HepG2 (cell line): ENCODE data around the gene ZSCAN31. TPM values are rescaled to one million over a fixed set of nuclear protein-coding genes. Genes with fewer than 3 reads are reported as not detected.

ENCODE experiments used
- FOXC1 ChIP-seq: sonication (generic); formaldehyde crosslinking; IDR thresholded peaks from 2 replicates; pipeline ENCODE4 v1.8.0; 2022; ENCODE audit warnings: mild to moderate bottlenecking, missing genetic modification reagents, borderline replicate concordance
- GATAD2A ChIP-seq: IDR thresholded peaks from 2 replicates; pipeline ENCODE4 v1.6.1; 2016
- HDAC2 ChIP-seq: sonication (generic); formaldehyde crosslinking; IDR thresholded peaks from 2 replicates; pipeline ENCODE4 v1.4.0; 2020; ENCODE audit warnings: missing genetic modification reagents
- ISL2 ChIP-seq: sonication (generic); formaldehyde crosslinking; IDR thresholded peaks from 2 replicates; pipeline ENCODE4 v1.5.0; 2020; ENCODE audit warnings: missing genetic modification reagents
- KDM1A ChIP-seq: IDR thresholded peaks from 2 replicates; pipeline ENCODE4 v1.6.1; 2016; ENCODE audit warnings: missing compliant biosample characterization
- SOX5 ChIP-seq: IDR thresholded peaks from 2 replicates; pipeline ENCODE4 v1.6.1; 2016; ENCODE audit warnings: borderline replicate concordance
- SP4 ChIP-seq: sonication (generic); formaldehyde crosslinking; IDR thresholded peaks from 2 replicates; pipeline ENCODE4 v1.8.1; 2023; ENCODE audit warnings: mild to moderate bottlenecking, missing genetic modification reagents
- SPEN ChIP-seq: sonication (generic); formaldehyde crosslinking; IDR thresholded peaks from 2 replicates; pipeline ENCODE4 v1.5.1; 2020; ENCODE audit warnings: low read depth, mild to moderate bottlenecking, missing genetic modification reagents
- YEATS2 ChIP-seq: sonication (generic); formaldehyde crosslinking; IDR thresholded peaks from 2 replicates; pipeline ENCODE4 v1.4.0; 2020; ENCODE audit warnings: missing genetic modification reagents, borderline replicate concordance
- ZNF142 ChIP-seq: sonication (generic); formaldehyde crosslinking; IDR thresholded peaks from 2 replicates; pipeline ENCODE4 v1.4.0; 2020; ENCODE audit warnings: missing genetic modification reagents
- ZNF550 ChIP-seq: sonication (generic); formaldehyde crosslinking; IDR thresholded peaks from 2 replicates; pipeline ENCODE4 v1.4.0; 2020; ENCODE audit warnings: mild to moderate bottlenecking, missing genetic modification reagents, borderline replicate concordance
- ZNF558 ChIP-seq: sonication (generic); formaldehyde crosslinking; IDR thresholded peaks from 2 replicates; pipeline ENCODE4 v1.9.0; 2022; ENCODE audit warnings: mild to moderate bottlenecking, missing genetic modification reagents, borderline replicate concordance
- ZNF607 ChIP-seq: sonication (generic); formaldehyde crosslinking; IDR thresholded peaks from 2 replicates; pipeline ENCODE4 v1.5.1; 2020; ENCODE audit warnings: missing genetic modification reagents, mild to moderate bottlenecking, borderline replicate concordance
- ZNF746 ChIP-seq: sonication (generic); formaldehyde crosslinking; IDR thresholded peaks from 2 replicates; pipeline ENCODE4 v1.8.0; 2022; ENCODE audit warnings: mild to moderate bottlenecking, missing genetic modification reagents
- ZSCAN9 ChIP-seq: IDR thresholded peaks from 2 replicates; pipeline ENCODE4 v1.6.1; 2016; ENCODE audit warnings: borderline replicate concordance
- ZXDC ChIP-seq: sonication (generic); formaldehyde crosslinking; IDR thresholded peaks from 2 replicates; pipeline ENCODE4 v1.5.0; 2020; ENCODE audit warnings: mild to moderate bottlenecking, missing genetic modification reagents
- polyA plus RNA-seq, 8 experiments: library from polyadenylated mRNA; depleted of rRNA in 3 of 8; stranded (reverse) in 7 of 8; unstranded in 1 of 8; fragments of >200 nt; fragmentation: Illumina TruSeq in 4 of 8; extraction: Trizol in 4 of 8; gene quantifications; 2 replicates each; pipeline versions ENCODE4 v1.2.1 to v1.2.3, GENCODE V29; 2011 to 2016; ENCODE audit warnings: low read depth in 4 of 8, missing spikeins in 1 of 8, mixed read lengths in 1 of 8; ENCODE audit not compliant: insufficient read depth in 1 of 8
- total RNA-seq, 5 experiments: library from RNA; depleted of rRNA; stranded (reverse); fragments of >200 nt; fragmentation: Illumina TruSeq; extraction: Trizol; gene quantifications; 2 replicates each; pipeline ENCODE4 v1.2.3, GENCODE V29; 2016; ENCODE audit warnings: low read depth in 1 of 5
- TF ChIP-seq, protein P1 (sequence below): sonication (generic); formaldehyde crosslinking; IDR thresholded peaks from 2 replicates; pipeline ENCODE4 v1.4.0; 2020; ENCODE audit warnings: mild to moderate bottlenecking, missing genetic modification reagents
- TF ChIP-seq, protein P2 (sequence below): sonication (generic); formaldehyde crosslinking; IDR thresholded peaks from 2 replicates; pipeline ENCODE4 v1.4.0; 2020; ENCODE audit warnings: missing genetic modification reagents

ZSCAN31 gene
- total and polyA plus RNA-seq, 2 of the 13 experiments (the other 11 are each of a cell fraction or from before 2014, with no cell fraction given): 5.3 to 6.2 TPM

DNA sequence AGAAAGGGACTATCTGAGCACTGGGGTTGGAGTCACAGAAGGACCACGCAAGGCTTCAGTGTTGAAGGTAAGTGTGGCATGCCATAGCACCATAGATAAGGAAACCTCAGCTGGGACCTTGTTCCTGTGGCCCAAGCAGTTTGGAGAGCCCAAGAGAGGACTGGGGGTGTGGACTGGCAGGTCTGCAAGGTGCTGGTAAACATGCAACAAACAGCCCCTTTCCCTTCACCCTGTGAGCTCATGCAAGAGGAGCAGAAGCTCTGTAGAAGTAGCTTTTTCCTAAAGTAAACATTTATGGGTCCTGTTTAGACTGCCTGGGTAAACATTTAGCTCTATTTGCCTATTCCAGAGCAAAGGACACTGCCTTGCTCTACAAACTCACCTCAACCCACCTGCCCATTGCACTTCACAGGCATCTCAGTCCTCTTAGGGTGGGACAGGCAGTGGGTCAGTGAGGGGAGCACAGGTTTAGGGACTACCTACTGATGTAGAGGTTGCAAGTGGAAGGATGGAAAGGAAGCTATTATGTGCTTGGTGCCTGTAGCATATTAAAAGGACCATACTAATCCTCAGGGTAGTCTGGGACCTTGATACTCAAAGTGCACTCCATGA, 12.0 kb downstream of the ZSCAN31 start (continued):
- TF ChIP-seq SP4 (CRISPR knock-in tag): peak; percentile 52; the same call in 1 of the 2 replicates
- TF ChIP-seq KDM1A: 0 out of 2 replicates have a peak, but pooled peaks have one; percentile 13
- peak; percentile 90 for TF ChIP-seq GATAD2A
- TF ChIP-seq ZXDC (CRISPR knock-in tag): no peak
- TF ChIP-seq YEATS2: no peak
- peak; percentile 47; the same call in 1 of the 2 replicates for TF ChIP-seq SOX5 (CRISPR knock-in tag)
- TF ChIP-seq, protein P1, sequence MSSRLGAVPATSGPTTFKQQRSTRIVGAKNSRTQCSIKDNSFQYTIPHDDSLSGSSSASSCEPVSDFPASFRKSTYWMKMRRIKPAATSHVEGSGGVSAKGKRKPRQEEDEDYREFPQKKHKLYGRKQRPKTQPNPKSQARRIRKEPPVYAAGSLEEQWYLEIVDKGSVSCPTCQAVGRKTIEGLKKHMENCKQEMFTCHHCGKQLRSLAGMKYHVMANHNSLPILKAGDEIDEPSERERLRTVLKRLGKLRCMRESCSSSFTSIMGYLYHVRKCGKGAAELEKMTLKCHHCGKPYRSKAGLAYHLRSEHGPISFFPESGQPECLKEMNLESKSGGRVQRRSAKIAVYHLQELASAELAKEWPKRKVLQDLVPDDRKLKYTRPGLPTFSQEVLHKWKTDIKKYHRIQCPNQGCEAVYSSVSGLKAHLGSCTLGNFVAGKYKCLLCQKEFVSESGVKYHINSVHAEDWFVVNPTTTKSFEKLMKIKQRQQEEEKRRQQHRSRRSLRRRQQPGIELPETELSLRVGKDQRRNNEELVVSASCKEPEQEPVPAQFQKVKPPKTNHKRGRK (CRISPR knock-in tag): no peak
- TF ChIP-seq, protein P2, sequence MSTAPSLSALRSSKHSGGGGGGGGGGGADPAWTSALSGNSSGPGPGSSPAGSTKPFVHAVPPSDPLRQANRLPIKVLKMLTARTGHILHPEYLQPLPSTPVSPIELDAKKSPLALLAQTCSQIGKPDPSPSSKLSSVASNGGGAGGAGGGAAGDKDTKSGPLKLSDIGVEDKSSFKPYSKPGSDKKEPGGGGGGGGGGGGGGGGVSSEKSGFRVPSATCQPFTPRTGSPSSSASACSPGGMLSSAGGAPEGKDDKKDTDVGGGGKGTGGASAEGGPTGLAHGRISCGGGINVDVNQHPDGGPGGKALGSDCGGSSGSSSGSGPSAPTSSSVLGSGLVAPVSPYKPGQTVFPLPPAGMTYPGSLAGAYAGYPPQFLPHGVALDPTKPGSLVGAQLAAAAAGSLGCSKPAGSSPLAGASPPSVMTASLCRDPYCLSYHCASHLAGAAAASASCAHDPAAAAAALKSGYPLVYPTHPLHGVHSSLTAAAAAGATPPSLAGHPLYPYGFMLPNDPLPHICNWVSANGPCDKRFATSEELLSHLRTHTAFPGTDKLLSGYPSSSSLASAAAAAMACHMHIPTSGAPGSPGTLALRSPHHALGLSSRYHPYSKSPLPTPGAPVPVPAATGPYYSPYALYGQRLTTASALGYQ (CRISPR knock-in tag): no peak
- peak; percentile 22; the same call in 1 of the 2 replicates for TF ChIP-seq ZNF550 (CRISPR knock-in tag)
- peak; percentile 77; the same call in 1 of the 2 replicates for TF ChIP-seq ZNF607 (CRISPR knock-in tag)
- TF ChIP-seq ISL2 (CRISPR knock-in tag): peak; percentile 66; the same call in 1 of the 2 replicates
- TF ChIP-seq ZNF558 (CRISPR knock-in tag): no peak
- TF ChIP-seq SPEN (CRISPR knock-in tag): peak; percentile 31; the same call in 1 of the 2 replicates
- 0 out of 2 replicates have a peak, but pooled peaks have one; percentile 68 for TF ChIP-seq FOXC1 (CRISPR knock-in tag)
- TF ChIP-seq ZNF142: 0 out of 2 replicates have a peak, but pooled peaks have one; percentile 41
- peak; percentile 60; the same call in 1 of the 2 replicates for TF ChIP-seq ZSCAN9 (CRISPR knock-in tag)
- no peak for TF ChIP-seq ZNF746 (CRISPR knock-in tag)
- TF ChIP-seq HDAC2 (CRISPR knock-in tag): peak; percentile 37; the same call in 1 of the 2 replicates
